Stimulated activated CD4-positive, alpha-beta T cell treated with anti-CD3 and anti-CD28 coated beads, Interleukin-1b, Interleukin-23, amount 100 ng/mL, for 1 hour (primary cell): ENCODE results near the gene PCOLCE2.

Experiments
- DNase-seq, 2 donors: peaks; one replicate each; pipeline ENCODE4 v3.0.0-alpha.2; 2020; ENCODE audit warnings: low read depth in 2 of 2

PCOLCE2 gene

DNA sequence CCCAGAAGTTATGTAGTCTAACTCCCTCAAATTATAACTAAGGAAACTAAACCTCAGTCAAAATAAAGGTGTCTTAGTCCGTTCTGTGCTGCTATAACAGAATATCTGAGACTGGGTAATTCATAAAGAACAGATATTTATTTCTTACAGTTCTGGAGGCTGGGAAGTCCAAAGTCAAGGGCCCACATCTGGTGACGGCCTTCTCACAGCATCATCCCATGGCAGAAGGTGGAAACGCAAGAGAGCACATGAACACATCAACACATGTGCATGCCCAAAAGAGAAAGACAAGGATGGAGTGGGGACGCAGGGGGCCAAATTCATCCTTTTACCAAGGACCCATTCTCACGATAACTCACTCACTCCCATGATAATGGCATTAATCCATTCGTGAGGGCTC is 73.1 kb downstream of the PCOLCE2 start:
- no peak for DNase-seq

DNA sequence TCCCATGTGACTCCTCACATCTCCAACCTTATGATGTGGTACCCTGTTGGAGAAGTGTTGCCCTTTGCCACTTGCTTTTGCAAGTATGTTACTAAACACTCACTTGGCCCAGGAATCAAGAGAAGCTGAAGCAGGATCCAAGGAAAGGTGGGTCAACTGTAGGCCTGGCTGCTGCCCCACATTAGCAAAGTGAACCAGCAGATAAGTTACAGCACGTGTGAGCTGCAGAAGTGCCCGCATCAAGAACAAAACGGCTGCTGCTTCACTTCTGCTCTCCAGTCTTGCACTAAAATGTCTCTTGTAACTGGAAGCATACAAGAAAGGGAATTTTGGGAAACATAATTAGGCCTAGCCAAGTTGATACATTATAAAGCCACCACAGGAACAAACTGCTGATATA is 79.6 kb downstream of the PCOLCE2 start:
- DNase-seq = no peak

DNA sequence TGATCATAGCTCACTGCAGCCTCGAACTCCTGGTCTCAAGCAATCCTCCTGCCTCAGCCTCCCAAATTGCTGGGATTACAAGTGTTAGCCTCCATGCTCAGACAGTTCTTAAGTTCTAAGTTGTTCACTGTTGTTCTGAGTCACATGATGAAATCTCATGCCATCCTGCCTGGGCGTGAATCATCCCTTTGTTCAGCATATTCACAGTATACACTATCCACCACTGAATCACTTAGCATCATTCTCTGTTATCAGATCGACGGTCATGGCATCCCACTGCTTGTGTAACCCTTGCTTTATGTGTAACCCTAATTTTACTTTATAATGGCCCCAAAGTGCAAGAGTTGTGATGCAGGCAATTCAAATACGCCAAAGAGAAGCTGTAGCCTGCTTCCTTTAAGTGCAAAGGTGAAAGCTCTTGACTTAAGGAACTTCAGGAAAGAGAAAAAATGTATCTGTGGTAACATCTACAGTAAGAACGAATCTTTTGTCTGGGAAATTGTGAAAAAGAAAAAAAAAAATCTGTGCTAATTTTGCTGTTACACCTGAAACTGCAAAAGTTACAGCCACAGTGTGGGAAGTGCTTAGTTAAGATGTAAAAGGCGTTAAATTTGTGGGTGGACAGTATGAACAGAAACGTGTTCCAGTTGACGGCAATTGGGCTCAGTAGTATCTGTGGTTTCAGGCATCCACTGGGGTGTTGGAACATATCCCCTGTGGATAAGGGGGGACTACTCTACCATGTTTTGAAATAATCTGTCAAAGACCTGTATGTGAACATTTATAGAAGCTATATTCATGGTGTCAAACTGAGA is 80.6 kb downstream of the PCOLCE2 start:
- no peak for DNase-seq

DNA sequence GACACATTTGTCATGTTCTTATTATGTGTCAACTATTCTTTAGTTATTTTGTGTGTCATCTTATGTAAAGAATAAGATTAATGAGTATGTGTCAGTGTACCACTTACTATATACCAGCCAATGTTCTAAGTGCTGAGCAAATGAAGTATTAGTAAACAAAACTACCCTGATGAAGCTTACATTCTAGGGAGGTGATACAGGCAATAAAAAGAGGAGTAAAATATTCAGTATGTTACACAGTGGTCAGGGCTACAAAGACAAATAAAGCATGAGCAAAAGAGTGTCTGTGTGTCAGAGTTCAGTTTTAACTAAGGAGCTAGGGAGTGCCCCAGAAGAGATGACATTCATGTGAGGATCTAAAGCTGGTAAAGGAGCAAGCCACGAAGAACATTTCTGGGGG is 86.0 kb downstream of the PCOLCE2 start:
- no peak for DNase-seq

DNA sequence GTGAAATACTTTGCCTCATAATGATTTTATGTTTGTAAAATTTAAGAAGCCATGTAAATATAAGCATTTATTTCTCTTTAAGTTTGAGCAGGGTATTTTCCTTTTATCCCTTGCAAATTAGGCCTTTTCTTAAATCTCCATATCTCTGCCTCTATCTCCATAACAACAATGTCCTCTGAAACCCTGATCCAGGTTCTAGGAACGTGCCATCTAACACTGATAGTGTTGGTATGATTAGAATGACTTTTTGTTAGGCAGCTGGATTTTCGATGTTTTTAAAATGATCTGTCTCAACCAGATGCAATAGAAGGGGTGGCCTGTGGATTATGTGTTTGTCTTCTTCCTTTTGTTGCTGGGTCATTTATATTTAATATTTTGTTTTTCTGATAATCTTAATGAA is 87.1 kb downstream of the PCOLCE2 start:
- DNase-seq = no peak

DNA sequence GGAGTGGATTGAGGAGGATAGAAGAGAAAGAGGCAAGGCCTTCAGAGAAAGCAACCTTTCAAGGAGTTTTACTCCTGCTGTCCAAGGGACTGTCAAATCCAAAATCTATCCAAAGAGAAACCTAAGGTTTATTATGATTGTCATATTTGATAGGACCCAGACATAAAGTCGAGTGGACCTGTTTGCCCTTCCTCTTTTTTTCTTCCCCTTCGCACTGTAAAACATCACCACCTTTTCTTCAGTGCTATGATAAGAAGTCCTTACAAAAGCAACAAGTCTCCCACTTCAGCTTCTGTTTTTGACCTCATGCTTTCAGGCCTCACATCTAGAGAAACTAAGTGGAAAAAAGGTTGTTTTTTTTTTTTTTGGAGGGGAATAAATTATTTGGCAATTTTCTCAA is 92.1 kb downstream of the PCOLCE2 start:
- DNase-seq = no peak

DNA sequence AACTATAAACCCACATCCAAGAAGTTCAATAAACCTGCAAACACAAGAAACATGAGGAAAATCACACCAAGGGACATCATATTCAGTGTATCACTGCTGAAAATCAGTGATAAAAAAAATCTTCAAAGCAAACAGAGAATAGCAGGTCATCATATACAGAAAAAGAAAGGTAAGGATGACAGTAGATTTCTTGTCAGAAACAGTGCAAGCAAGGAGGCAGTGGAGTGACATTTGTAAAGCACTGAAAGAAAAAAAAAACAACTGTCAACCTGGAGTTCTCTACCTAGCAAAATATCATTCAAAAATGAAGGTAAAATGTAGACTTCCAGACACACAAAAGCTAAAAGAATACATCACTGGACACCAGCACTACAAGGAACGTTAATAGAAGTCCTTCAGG is 93.6 kb downstream of the PCOLCE2 start:
- DNase-seq = no peak

DNA sequence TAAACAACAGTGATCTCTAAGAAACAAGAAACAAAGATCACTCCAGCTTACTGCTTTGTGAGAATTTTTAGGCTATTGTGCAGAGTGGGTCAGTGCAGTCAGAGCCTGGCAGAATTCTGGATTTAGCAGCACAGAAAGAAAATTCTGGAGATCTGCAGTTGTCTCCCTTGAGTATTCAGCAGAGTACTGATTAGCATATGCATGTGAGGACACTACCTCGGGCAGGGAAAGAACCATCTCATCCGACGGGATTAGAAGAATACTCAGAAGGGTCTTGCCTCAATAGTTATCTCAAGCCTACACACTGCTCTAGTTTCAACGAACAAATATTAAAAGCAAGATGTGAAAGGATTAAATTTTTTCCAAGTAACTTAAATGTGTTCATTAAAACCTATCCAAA is 94.4 kb downstream of the PCOLCE2 start:
- no peak for DNase-seq

DNA sequence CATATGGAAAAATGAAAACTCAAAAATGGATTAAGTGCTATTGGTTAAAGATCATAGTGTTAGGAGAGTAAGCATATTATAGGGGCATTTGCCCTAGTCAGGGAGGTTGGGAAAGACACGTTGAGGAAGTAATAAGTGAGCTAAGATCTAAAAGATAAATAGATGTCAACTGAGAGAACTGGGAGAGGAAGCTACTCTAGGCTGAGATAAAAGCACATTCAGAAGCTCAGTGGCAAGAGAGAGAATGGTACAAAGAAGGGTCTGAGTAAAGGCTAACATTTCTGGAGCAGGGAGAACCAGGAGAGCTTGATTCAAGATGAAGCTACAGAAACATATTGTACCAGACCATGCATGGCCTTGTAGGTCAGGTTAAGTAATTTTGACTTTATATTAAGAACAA is 101.2 kb downstream of the PCOLCE2 start:
- DNase-seq = no peak

DNA sequence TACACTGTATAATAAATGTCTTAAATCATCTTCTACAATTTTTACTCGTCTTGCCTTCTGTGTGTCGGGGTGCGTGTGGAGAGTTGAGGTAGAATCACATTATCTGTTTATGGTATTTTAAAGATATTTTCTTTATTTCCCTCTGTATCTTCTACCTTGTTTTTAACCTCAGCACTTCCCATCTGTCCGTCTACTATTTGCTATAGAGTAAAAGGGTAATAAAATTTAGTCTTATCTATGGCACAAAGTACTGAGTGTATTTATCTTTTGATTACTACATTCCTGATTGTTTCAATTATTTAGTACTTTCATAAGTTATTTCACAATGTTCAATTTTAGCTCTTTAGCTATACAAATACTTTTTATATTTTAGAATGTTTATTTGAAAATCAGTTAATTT is 102.9 kb downstream of the PCOLCE2 start:
- no peak for DNase-seq

DNA sequence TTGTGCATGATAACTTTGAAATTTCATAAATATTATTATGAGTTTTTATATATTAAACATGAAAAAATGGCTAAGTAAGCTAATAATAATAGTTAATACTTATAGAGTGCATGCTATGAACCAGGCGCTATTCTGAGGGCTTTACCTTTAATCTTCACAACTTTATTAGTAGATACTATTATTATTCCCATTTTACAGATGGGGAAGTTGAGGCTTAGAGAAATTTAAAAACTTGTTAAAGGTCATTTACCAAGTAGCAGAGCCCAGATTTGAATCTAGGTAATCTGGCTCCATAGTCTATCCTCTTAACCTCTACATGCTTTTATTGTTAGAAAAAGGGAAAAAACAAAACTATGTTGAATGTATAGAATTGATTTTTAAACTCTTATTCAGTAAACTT is 104.7 kb downstream of the PCOLCE2 start:
- no peak for DNase-seq

DNA sequence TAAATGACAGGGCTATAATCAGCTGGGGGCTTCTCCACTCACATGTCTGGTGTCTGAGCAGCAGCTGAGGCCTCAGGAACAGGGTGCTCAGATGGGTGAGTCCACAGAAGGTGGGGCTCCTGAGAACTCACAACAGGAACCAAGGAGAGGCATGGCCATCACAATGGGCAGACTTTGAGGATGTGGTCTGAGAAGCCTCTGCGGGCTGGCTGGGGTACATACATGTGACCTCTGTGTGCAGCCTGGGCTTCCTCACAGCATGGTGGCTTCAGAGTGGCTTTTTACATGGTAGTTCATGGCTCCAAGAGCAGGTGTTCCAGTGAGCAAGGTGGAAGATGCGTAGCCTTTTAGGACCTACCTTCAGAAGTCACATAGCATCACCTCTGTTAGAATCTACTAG is 106.3 kb downstream of the PCOLCE2 start:
- no peak for DNase-seq

DNA sequence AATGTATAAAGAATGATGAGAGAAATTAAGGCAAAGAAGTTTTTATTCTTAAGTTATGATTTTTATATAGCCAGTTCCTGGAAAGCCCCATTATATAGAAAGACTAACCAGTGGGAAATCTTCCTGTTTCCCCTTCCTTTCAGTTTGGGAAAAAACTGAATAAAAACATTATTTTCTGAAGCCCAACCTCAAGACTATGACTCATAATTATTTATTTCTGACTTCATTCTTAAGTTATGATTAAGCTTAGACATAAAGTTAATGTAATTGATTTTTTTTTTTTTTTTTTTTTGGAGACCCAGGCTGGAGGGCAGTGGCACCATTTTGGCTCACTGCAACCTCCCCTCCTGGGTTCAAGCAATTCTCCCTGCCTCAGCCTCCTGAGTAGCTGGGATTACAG is 109.3 kb downstream of the PCOLCE2 start:
- no peak for DNase-seq

DNA sequence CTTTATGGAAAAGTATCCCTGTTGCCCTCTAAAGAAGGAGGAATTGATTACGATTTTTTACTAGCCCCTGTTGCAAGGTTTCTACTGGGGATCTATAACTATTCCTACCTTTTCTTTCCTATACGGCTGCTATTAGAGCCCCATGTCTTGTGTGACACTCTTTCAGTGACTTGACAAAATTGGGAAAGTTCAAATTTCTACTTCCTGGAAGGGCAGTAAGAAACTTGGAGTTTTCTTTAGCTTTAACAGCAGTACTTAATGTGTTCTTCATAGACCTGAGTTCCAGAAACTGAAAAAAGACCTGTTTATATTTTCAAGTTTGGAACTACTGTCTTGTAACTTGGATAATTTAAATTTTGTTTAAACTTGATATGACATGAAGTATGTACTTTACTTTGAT is 110.3 kb downstream of the PCOLCE2 start:
- DNase-seq = no peak

DNA sequence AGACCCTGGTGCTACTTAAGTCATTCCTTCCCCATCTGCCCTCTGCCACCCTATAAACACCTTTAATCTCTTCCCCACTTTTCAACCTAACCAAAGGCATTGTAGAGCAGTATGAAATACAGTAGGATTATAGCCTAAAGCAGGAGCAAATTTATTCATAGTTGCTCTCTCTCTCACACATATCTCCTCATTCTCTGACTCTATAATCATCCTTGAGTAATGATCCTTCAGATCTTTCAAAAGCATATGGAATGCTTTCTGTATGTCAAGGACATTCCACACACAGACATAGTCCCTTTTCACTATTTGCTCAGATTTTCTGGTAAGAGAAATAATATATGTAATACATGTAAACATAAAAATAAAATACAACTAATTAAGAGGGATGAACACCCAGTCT is 111.0 kb downstream of the PCOLCE2 start:
- DNase-seq = no peak

DNA sequence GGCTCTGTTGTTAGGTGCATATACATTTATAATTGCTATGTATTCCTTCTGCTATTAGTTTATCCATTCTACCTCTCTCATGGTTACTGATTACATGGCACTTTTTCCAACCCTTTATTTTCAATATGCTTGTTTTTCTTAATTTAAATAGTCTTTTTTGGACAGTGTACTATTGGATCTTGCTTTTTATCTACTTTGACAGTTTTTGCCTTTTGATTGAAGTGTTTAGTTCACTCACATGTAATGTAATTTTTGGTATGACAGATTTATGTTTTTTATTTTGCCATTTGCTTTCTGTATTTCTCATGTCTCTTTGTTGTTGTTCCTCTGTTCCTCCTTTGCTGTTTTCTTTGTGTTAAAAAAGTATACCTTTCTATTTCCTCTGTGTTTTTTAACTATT is 120.5 kb downstream of the PCOLCE2 start:
- no peak for DNase-seq
